GM10266 (cell line): ENCODE measurements around the gene PDE2A.

ENCODE experiments used
- DNase-seq: peaks from one replicate; pipeline ENCODE4 v3.0.0; 2012; ENCODE audit errors: extremely low spot score
- CTCF ChIP-seq: IDR thresholded peaks from 2 replicates; pipeline ENCODE4 v1.5.1; 2012; ENCODE audit warnings: mild to moderate bottlenecking, low read depth; ENCODE audit not compliant: control insufficient read depth, insufficient read depth; ENCODE audit errors: missing control alignments

Gene PDE2A

GRCh38 chr11:72697814-72698213 lies 23.6 kb upstream of the PDE2A start:
- no peak for DNase-seq
- TF ChIP-seq CTCF: no peak

- no peak for TF ChIP-seq CTCF
- DNase-seq: no peak
Measured at GRCh38 chr11:72696866-72697700, 22.9 kb upstream of the PDE2A start.

- no peak for DNase-seq
- TF ChIP-seq CTCF: no peak
Measured at GRCh38 chr11:72695354-72695753, 21.1 kb upstream of the PDE2A start.

- no peak for TF ChIP-seq CTCF
- no peak for DNase-seq
Measured at GRCh38 chr11:72693271-72693968, 19.2 kb upstream of the PDE2A start.

- no peak for DNase-seq
- TF ChIP-seq CTCF: no peak
Measured at GRCh38 chr11:72692498-72693237, 18.4 kb upstream of the PDE2A start.

- TF ChIP-seq CTCF: no peak
- no peak for DNase-seq
Measured at GRCh38 chr11:72690166-72690565, 15.9 kb upstream of the PDE2A start.
